ENCODE results near the gene CALML3. TPM values are rescaled to one million over a fixed set of nuclear protein-coding genes. Genes with fewer than 3 reads are reported as not detected.

Gene CALML3
- total and polyA plus RNA-seq, 7 experiments from 2014 or later = not detected

DNA sequence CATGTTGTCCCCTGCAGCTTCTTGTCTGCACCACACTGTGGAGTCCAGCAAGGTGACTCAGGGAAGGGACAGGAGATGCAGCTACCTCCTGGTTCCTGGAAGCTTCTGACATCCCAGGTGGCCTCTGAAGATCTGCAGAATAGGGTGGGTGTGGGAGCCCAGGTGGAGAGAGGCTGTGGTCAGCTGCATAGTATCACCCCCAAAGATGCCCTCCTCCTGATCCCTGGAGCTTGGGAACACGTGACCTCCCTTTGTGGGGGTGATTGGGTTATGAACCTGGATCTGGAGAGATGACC is 25.4 kb downstream of the CALML3 start:
- Mint-ChIP-seq H3K4me3 (peak overlapping the region in 2 of 10 donors; percentile 1 to 6), H3K27ac (peak overlapping the region in 6 of 9 donors; percentile 29 to 90 (median 46)), H3K27me3 (peaks cover 0 to 5% (median 0%) of the 10 kb centered on the region in 5 donors), H3K4me1 (peaks cover 7 to 49% (median 32%) of the 10 kb centered on the region in 7 donors), H3K9me3 (peaks cover 0 to 2% (median 0%) of the 10 kb centered on the region in 11 donors), H3K36me3 (peaks cover 0 to 3% (median 0%) of the 10 kb centered on the region in 5 donors)
- DNase-seq (no peak), ATAC-seq (no peak)
- no peaks in the 10 kb centered on the region for H3K27me3 ChIP-seq (ENCODE audit: control insufficient read depth in 2 of 2, insufficient read depth in 2 of 2, low read length in 2 of 2)
- no peaks in the 10 kb centered on the region for H3K36me3 ChIP-seq (ENCODE audit: control insufficient read depth in 2 of 3, insufficient read depth in 3 of 3, low read length in 3 of 3)
- intact Hi-C loops (cut with micrococcal nuclease) = no loop called here
- ChIA-PET CTCF (no interaction called here), POLR2A (interaction anchor here (4.3 kb wide), 1 partner anchor 13 kb away, joined by 35 read pairs; no protein-coding TSS in a partner anchor)
- H3K4me1 ChIP-seq (ENCODE audit: control insufficient read depth in 2 of 2, insufficient read depth in 2 of 2, low read length in 2 of 2) = peaks cover 0 to 49% of the 10 kb centered on the region in 2 donors
- H3K4me3 ChIP-seq (ENCODE audit: low read length) = no peak overlapping the region
- H3K9me3 ChIP-seq (ENCODE audit: control insufficient read depth in 2 of 3, low read length in 3 of 3) = no peaks in the 10 kb centered on the region
- H3K27ac ChIP-seq (ENCODE audit: low read depth, low read length) = no peak overlapping the region

DNA sequence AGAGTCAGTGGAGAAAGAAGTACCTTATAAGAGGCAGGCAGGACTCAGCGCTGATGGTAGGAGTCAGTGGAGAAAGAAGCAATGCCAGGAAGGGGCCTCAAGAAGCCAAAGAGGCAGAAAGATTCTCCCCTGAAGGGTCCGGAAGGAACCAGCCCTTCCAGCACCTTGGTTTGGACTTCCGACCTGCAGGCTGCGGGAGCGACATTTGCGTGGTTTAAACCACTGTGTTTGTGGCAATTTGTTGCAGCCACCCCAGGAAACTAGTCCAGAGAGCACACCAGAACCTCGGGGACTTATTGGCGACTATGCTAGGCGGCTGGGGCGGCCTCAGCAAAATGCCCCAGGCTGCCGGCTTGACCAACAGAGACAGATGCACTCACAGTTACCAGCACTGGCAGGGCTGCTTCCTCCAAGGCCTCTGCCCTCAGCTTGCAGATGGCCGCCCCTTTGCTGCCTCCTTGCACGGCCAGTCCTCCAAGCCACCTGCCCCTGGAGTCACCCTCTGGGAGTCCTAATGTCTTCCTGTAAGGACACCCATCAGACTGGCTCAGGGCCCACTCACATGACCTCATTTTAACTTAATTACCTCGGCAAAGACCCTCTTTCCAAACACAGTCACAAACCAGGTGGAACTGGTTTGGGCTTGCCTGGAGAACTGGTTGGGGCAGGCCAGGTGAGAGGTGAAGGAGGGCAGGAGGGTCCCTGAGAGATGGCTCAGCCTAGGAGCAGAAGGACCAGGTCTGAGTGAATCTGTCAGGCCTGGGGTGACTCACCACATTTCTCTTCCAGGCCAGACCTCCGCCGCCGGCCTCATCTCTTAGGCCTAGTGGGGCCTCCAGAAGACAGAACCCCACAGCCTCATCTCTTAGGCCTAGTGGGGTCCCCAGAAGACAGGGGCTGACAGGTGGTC is 26.1 kb downstream of the CALML3 start:
- peak overlapping the region; percentile 28 to 91 (median 79) for H3K27ac Mint-ChIP-seq

DNA sequence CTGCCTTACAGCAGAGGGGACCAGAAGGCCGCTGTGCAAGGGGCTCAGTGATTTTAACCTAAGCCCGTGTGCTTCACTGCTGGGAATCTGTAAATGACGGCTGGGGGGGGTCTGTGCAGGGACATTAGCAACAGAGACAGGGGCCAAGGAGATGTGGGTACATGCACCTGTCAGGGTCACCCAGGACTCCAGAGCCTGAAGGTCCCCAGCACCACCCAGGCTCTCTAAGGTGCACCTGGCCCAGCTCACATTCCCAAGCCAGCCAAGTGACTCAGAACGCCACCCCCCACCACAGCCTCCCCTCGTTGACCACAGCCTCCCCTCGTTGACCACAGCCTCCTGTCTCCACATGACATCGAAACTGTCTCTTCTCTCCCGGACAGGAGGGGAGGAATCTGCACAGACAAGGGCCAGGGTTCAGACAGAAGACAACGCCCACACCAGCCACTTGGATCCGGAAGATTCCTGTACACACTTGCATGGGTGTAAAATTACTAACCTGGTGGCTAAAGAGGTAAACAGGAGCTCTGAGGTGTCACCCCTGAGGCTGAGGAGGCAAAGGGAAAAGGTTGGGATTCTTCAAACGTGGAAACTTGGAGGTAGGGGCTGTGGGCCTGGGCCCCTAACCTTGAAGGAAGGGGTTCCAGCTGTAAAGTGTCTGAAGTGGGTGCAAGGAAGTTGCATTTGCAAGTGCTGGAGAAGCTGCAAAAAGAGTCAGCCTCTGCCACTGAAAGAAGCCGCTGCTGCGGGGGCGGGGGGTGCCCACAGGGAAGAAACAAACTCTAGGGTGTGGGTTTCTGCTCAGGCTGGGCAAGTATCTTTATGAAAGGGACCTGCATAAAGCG is 27.0 kb downstream of the CALML3 start:
- H3K9me3 ChIP-seq (ENCODE audit: control insufficient read depth in 2 of 3, low read length in 3 of 3) = no peaks in the 10 kb centered on the region
- peaks cover 7 to 46% (median 32%) of the 10 kb centered on the region in 7 donors for H3K4me1 Mint-ChIP-seq
- H3K27me3 Mint-ChIP-seq = peaks cover 0 to 7% (median 0%) of the 10 kb centered on the region in 5 donors
- peak overlapping the region; percentile 6 for H3K27ac ChIP-seq (ENCODE audit: low read depth, low read length)
- peaks cover 0 to 49% of the 10 kb centered on the region in 2 donors for H3K4me1 ChIP-seq (ENCODE audit: control insufficient read depth in 2 of 2, insufficient read depth in 2 of 2, low read length in 2 of 2)
- DNase-seq (peak in 7 of 9 donors; percentile 16 to 76 (median 38)), ATAC-seq (no peak)
- H3K9me3 Mint-ChIP-seq = peaks cover 0 to 2% (median 0%) of the 10 kb centered on the region in 11 donors
- H3K27me3 ChIP-seq (ENCODE audit: control insufficient read depth in 2 of 2, insufficient read depth in 2 of 2, low read length in 2 of 2) = no peaks in the 10 kb centered on the region
- H3K36me3 ChIP-seq (ENCODE audit: control insufficient read depth in 2 of 3, insufficient read depth in 3 of 3, low read length in 3 of 3) = no peaks in the 10 kb centered on the region
- ChIA-PET POLR2A (interaction anchor here (1.0 to 1.7 kb wide), 2 partner anchors 12 to 14 kb away, joined by 5 to 17 read pairs; no protein-coding TSS in a partner anchor), CTCF (interaction anchor here (1.7 kb wide), 1 partner anchor 71 kb away, joined by 4 read pairs; no protein-coding TSS in a partner anchor)
- H3K4me3 ChIP-seq (ENCODE audit: low read length) = no peak overlapping the region
- peak overlapping the region; percentile 55 to 72 (median 65) for H3K4me3 Mint-ChIP-seq
- peaks cover 0 to 2% (median 0%) of the 10 kb centered on the region in 5 donors for H3K36me3 Mint-ChIP-seq
- intact Hi-C loops (cut with micrococcal nuclease) = no loop called here
- H3K27ac Mint-ChIP-seq = peak overlapping the region; percentile 73 to 91 (median 85)

More for the DNA sequence above, 26.1 kb downstream of the CALML3 start:
- ATAC-seq (no peak), DNase-seq (no peak)
- Mint-ChIP-seq H3K4me1 (peaks cover 7 to 49% (median 32%) of the 10 kb centered on the region in 7 donors), H3K36me3 (peaks cover 0 to 3% (median 0%) of the 10 kb centered on the region in 5 donors), H3K9me3 (peaks cover 0 to 2% (median 0%) of the 10 kb centered on the region in 11 donors), H3K27me3 (peaks cover 0 to 5% (median 0%) of the 10 kb centered on the region in 5 donors), H3K4me3 (peak overlapping the region in 5 of 10 donors; percentile 1 to 66 (median 58))
- no peak overlapping the region for H3K4me3 ChIP-seq (ENCODE audit: low read length)
- no peaks in the 10 kb centered on the region for H3K36me3 ChIP-seq (ENCODE audit: control insufficient read depth in 2 of 3, insufficient read depth in 3 of 3, low read length in 3 of 3)
- CTCF ChIA-PET = no interaction called here
- no peak overlapping the region for H3K27ac ChIP-seq (ENCODE audit: low read depth, low read length)
- no peaks in the 10 kb centered on the region for H3K27me3 ChIP-seq (ENCODE audit: control insufficient read depth in 2 of 2, insufficient read depth in 2 of 2, low read length in 2 of 2)
- intact Hi-C loops (cut with micrococcal nuclease) = no loop called here
- no peaks in the 10 kb centered on the region for H3K9me3 ChIP-seq (ENCODE audit: control insufficient read depth in 2 of 3, low read length in 3 of 3)
- peaks cover 0 to 49% of the 10 kb centered on the region in 2 donors for H3K4me1 ChIP-seq (ENCODE audit: control insufficient read depth in 2 of 2, insufficient read depth in 2 of 2, low read length in 2 of 2)
- POLR2A ChIA-PET = interaction anchor here (1.7 to 4.3 kb wide), 2 partner anchors 12 to 13 kb away, joined by 17 to 35 read pairs; no protein-coding TSS in a partner anchor

DNA sequence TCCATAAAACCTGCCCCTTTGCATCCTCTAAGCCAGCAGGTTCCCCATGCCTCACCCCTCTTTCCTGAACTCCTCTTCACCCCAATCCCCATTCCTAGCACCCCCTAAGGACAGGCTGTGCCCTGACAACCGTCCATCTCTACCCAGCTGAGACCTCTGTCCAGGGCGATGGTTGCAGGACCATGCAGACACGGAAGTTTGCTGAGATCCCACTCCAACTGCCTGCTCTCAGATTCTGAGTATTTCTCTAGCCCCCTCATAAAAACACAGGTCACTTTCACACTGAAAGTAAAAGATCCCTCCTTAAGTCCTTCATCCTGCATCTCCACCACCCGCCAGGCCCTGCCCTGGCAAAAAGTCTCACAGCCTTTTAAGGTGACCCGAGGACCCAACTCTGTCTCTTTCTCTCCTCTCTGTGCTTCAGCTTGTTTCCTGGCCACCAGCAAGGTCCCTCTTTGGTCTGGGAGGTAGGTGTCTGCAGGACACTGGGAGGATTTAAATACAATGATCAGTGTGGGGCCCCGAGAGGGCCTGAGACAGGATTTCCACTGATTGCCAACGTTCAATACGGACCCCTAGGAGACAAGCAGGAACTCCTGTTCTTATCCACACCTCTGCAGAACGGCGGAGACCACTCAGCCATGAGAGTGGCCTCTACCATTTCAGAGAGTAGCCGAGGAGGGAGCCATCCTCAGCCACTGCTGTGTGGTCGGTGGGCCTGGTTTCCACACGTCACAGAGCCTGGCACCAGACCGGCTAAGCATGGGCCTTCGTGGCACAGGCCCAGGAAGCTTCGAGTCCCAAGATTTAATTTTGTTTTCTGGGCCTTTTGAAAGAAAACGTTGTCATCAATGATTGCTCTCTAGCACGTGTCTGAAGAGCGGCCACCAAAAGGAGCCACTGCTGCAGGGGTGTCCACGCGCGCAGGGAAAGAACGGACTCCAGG is 27.9 kb downstream of the CALML3 start:
- ATAC-seq (no peak), DNase-seq (no peak)
- H3K4me3 Mint-ChIP-seq = peak overlapping the region; percentile 51 to 72 (median 64)
- H3K27me3 Mint-ChIP-seq = peaks cover 0 to 8% (median 0%) of the 10 kb centered on the region in 5 donors
- Histone ChIP-seq H3K27me3 (ENCODE audit: control insufficient read depth in 2 of 2, insufficient read depth in 2 of 2, low read length in 2 of 2) (no peaks in the 10 kb centered on the region), H3K27ac (ENCODE audit: low read depth, low read length) (no peak overlapping the region), H3K4me3 (ENCODE audit: low read length) (no peak overlapping the region), H3K4me1 (ENCODE audit: control insufficient read depth in 2 of 2, insufficient read depth in 2 of 2, low read length in 2 of 2) (peaks cover 0 to 49% of the 10 kb centered on the region in 2 donors), H3K36me3 (ENCODE audit: control insufficient read depth in 2 of 3, insufficient read depth in 3 of 3, low read length in 3 of 3) (no peaks in the 10 kb centered on the region), H3K9me3 (ENCODE audit: control insufficient read depth in 2 of 3, low read length in 3 of 3) (no peaks in the 10 kb centered on the region)
- CTCF ChIA-PET = interaction anchor here (1.7 kb wide), 1 partner anchor 70 kb away, joined by 4 read pairs; no protein-coding TSS in a partner anchor
- POLR2A ChIA-PET = interaction anchor here (1.0 to 3.7 kb wide), 3 partner anchors 11 to 13 kb away, joined by 5 to 35 read pairs (median 17); no protein-coding TSS in a partner anchor
- peaks cover 7 to 44% (median 32%) of the 10 kb centered on the region in 7 donors for H3K4me1 Mint-ChIP-seq
- H3K36me3 Mint-ChIP-seq = peaks cover 0 to 2% (median 0%) of the 10 kb centered on the region in 5 donors
- peak overlapping the region; percentile 25 to 93 (median 85) for H3K27ac Mint-ChIP-seq
- H3K9me3 Mint-ChIP-seq = peaks cover 0 to 2% (median 0%) of the 10 kb centered on the region in 11 donors
- intact Hi-C loops (cut with micrococcal nuclease) = no loop called here

DNA sequence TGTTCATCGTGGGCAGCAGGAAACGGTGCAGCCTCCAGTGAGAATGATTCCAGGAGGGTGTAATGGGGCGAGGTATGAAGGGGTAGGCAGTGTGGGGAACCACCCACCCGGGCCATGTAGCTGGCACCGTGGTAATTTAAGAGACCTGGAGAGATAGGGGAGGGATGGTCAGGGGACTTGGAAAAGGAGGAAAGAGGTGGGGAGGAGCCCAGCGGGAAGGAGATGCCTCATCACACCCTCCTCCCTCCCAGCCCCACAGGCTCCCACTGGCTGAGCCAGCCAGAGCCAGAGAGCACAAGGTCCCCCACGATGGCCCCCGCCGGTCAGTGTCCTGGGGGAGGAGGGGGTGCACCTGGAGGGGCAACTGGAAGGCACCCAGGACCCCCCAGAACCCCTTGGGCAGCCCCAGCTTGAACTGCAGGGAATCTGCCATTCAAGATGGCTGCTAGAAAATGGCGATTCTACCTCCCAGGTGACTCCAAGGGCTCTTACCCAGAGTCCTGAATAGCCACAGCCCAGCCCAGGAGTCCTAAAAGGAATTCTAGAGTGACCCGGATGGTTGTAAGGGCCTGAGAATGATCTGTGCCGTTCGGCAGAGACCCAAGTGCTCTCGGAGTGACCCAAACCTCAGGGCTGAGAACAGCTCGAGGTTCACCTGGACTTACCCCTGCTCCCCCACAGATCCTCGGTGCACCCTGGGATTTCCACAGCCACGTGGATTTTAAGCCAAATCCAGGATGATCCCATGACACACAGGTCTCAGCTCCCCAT is 28.8 kb downstream of the CALML3 start:
- intact Hi-C loops (cut with micrococcal nuclease) = no loop called here
- H3K4me3 ChIP-seq (ENCODE audit: low read length) = no peak overlapping the region
- DNase-seq = no peak
- peaks cover 0 to 8% (median 0%) of the 10 kb centered on the region in 5 donors for H3K27me3 Mint-ChIP-seq
- H3K9me3 ChIP-seq (ENCODE audit: control insufficient read depth in 2 of 3, low read length in 3 of 3) = no peaks in the 10 kb centered on the region
- H3K27ac ChIP-seq (ENCODE audit: low read depth, low read length) = no peak overlapping the region
- peaks cover 0 to 42% of the 10 kb centered on the region in 2 donors for H3K4me1 ChIP-seq (ENCODE audit: control insufficient read depth in 2 of 2, insufficient read depth in 2 of 2, low read length in 2 of 2)
- no peaks in the 10 kb centered on the region for H3K27me3 ChIP-seq (ENCODE audit: control insufficient read depth in 2 of 2, insufficient read depth in 2 of 2, low read length in 2 of 2)
- no peak for ATAC-seq
- H3K4me1 Mint-ChIP-seq = peaks cover 7 to 44% (median 32%) of the 10 kb centered on the region in 7 donors
- H3K36me3 Mint-ChIP-seq = peaks cover 0 to 2% (median 0%) of the 10 kb centered on the region in 5 donors
- H3K4me3 Mint-ChIP-seq = peak overlapping the region in 6 of 10 donors; percentile 18 to 72 (median 55)
- peak overlapping the region in 8 of 9 donors; percentile 5 to 93 (median 68) for H3K27ac Mint-ChIP-seq
- no peaks in the 10 kb centered on the region for H3K36me3 ChIP-seq (ENCODE audit: control insufficient read depth in 2 of 3, insufficient read depth in 3 of 3, low read length in 3 of 3)
- ChIA-PET POLR2A (interaction anchor here (1.0 to 3.7 kb wide), 2 partner anchors 11 to 36 kb away, joined by 3 to 35 read pairs; no protein-coding TSS in a partner anchor), CTCF (interaction anchor here (1.4 kb wide), 1 partner anchor 69 kb away, joined by 6 read pairs; no protein-coding TSS in a partner anchor)
- peaks cover 0 to 2% (median 0%) of the 10 kb centered on the region in 11 donors for H3K9me3 Mint-ChIP-seq

All from naive thymus-derived CD4-positive, alpha-beta T cell (primary cell).